Dendritic cell treated with granulocyte-macrophage colony-stimulating factor and Interleukin-4, amounts not matched to agents 40 ng/mL and 50 ng/mL, for 4 days (primary cell): ENCODE measurements around the gene TMEM132D.

Experiments used
- H3K27ac Mint-ChIP-seq: one replicate; pipeline ENCODE4 v1.8.0; 2022; ENCODE audit warnings: mild to moderate bottlenecking, mixed read lengths
- H3K27me3 Mint-ChIP-seq: one replicate; pipeline ENCODE4 v1.8.0; 2022; ENCODE audit warnings: mild to moderate bottlenecking, mixed read lengths
- H3K36me3 Mint-ChIP-seq: one replicate; pipeline ENCODE4 v1.8.0; 2022; ENCODE audit warnings: low read depth, mixed read lengths
- H3K4me1 Mint-ChIP-seq: one replicate; pipeline ENCODE4 v1.8.0; 2022; ENCODE audit warnings: low read depth, mixed read lengths
- H3K4me3 Mint-ChIP-seq: one replicate; pipeline ENCODE4 v1.8.0; 2022; ENCODE audit warnings: mild to moderate bottlenecking, moderate library complexity, mixed read lengths
- H3K9me3 Mint-ChIP-seq: one replicate; pipeline ENCODE4 v1.8.0; 2022; ENCODE audit warnings: mixed read lengths
- intact Hi-C: fragments of 100-400 bp; cut with micrococcal nuclease; formaldehyde crosslinking; loops from one replicate; pipeline ENCODE4 v1.15.0; 2022

Gene TMEM132D

GRCh38 chr12:129862561-129863175 is 41.2 kb downstream of the TMEM132D start:
- Mint-ChIP-seq H3K27ac (no peak overlapping the region), H3K27me3 (no peaks in the 10 kb centered on the region), H3K36me3 (no peaks in the 10 kb centered on the region)

GRCh38 chr12:129861951-129862350 is 41.9 kb downstream of the TMEM132D start:
- Mint-ChIP-seq H3K4me3 (no peak overlapping the region), H3K36me3 (no peaks in the 10 kb centered on the region), H3K27me3 (no peaks in the 10 kb centered on the region), H3K4me1 (no peaks in the 10 kb centered on the region), H3K27ac (no peak overlapping the region), H3K9me3 (peaks cover 23% of the 10 kb centered on the region)
- intact Hi-C loops = no loop called here

More at GRCh38 chr12:129862561-129863175, 41.2 kb downstream of the TMEM132D start:
- Mint-ChIP-seq H3K4me1 (no peaks in the 10 kb centered on the region), H3K9me3 (peaks cover 23% of the 10 kb centered on the region), H3K4me3 (no peak overlapping the region)
- intact Hi-C loops = no loop called here

- H3K27ac Mint-ChIP-seq = no peak overlapping the region
- no peak overlapping the region for H3K4me3 Mint-ChIP-seq
- H3K36me3 Mint-ChIP-seq = no peaks in the 10 kb centered on the region
- H3K27me3 Mint-ChIP-seq = no peaks in the 10 kb centered on the region
- intact Hi-C loops = no loop called here
- H3K4me1 Mint-ChIP-seq = no peaks in the 10 kb centered on the region
- no peaks in the 10 kb centered on the region for H3K9me3 Mint-ChIP-seq
Observed at GRCh38 chr12:129854591-129854990, 49.2 kb downstream of the TMEM132D start.

DNA sequence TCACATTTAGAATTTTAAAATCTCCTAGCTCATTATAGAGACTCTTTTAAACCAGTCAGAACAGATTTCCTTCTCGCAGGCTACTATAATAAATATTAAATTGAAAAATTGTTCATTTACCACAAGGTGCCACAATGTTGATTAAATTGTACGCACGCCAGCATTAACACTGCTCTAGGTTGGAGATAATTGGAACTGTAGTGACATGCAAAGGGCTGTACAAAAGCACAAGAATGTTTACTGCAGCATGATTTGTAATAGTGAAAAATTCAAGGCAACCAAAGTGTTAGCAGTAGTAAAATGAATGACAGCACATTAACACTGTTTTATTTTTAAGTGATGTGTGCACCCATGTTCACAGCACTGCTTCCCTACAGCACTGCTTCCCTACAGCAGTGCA is 52.5 kb downstream of the TMEM132D start:
- Mint-ChIP-seq H3K9me3 (no peaks in the 10 kb centered on the region), H3K36me3 (no peaks in the 10 kb centered on the region), H3K27me3 (no peaks in the 10 kb centered on the region), H3K27ac (no peak overlapping the region), H3K4me3 (no peak overlapping the region), H3K4me1 (no peaks in the 10 kb centered on the region)
- intact Hi-C loops = no loop called here

GRCh38 chr12:129848876-129849275 is 54.9 kb downstream of the TMEM132D start:
- intact Hi-C loops = no loop called here
- H3K27me3 Mint-ChIP-seq = no peaks in the 10 kb centered on the region
- H3K27ac Mint-ChIP-seq = no peak overlapping the region
- H3K4me1 Mint-ChIP-seq = no peaks in the 10 kb centered on the region
- no peaks in the 10 kb centered on the region for H3K36me3 Mint-ChIP-seq
- no peaks in the 10 kb centered on the region for H3K9me3 Mint-ChIP-seq
- H3K4me3 Mint-ChIP-seq = no peak overlapping the region

DNA sequence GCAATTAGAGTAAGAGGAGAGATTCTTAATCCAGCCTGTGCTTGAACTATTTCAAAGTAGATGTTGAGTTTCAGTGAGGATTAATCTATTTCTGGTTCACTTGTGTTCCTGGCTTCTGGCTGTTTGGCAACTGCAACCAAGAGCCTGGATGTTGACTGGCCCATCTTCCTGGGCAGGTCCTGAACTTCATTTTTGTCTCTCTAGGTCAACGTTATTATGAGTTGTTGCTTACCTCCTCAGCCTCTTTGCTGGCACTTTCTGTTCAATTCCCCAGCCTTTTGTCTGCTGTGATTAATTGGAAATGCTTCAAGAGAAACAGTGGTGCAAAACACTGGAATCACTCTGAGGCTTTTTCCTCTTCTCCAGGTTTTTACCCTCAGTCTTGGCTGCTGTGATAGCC is 56.8 kb downstream of the TMEM132D start:
- H3K27ac Mint-ChIP-seq = no peak overlapping the region
- intact Hi-C loops = no loop called here
- no peak overlapping the region for H3K4me3 Mint-ChIP-seq
- no peaks in the 10 kb centered on the region for H3K27me3 Mint-ChIP-seq
- no peaks in the 10 kb centered on the region for H3K36me3 Mint-ChIP-seq
- H3K4me1 Mint-ChIP-seq = no peaks in the 10 kb centered on the region
- H3K9me3 Mint-ChIP-seq = no peaks in the 10 kb centered on the region

- intact Hi-C loops = no loop called here
- Mint-ChIP-seq H3K9me3 (no peaks in the 10 kb centered on the region), H3K36me3 (no peaks in the 10 kb centered on the region), H3K27ac (no peak overlapping the region), H3K4me3 (no peak overlapping the region), H3K27me3 (no peaks in the 10 kb centered on the region), H3K4me1 (no peaks in the 10 kb centered on the region)
Observed at GRCh38 chr12:129844662-129845220, 59.1 kb downstream of the TMEM132D start.

DNA sequence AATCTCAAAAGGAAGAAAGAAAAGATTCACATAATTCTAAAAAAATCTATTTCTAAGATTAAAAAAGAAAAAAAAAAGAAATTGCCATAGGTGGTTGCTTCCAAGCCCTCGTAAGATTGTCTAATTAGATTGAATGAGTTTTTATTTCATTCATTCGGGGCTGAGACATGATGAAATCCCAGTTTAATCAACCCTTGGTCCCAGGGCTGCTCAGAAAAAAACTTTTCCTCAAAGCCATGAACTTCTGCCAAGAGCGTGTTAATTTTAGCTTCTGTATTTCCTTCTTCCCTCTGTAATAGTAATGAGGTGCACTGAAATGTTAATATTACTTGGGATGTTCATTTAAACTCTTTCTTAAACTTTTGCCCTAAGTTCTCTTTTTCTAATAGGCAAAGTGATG is 62.6 kb downstream of the TMEM132D start:
- H3K27me3 Mint-ChIP-seq = no peaks in the 10 kb centered on the region
- no peaks in the 10 kb centered on the region for H3K36me3 Mint-ChIP-seq
- intact Hi-C loops = no loop called here
- no peak overlapping the region for H3K27ac Mint-ChIP-seq
- no peak overlapping the region for H3K4me3 Mint-ChIP-seq
- no peaks in the 10 kb centered on the region for H3K9me3 Mint-ChIP-seq
- H3K4me1 Mint-ChIP-seq = no peaks in the 10 kb centered on the region

GRCh38 chr12:129840145-129840884 is 63.5 kb downstream of the TMEM132D start:
- H3K27me3 Mint-ChIP-seq = no peaks in the 10 kb centered on the region
- no peak overlapping the region for H3K4me3 Mint-ChIP-seq
- no peaks in the 10 kb centered on the region for H3K9me3 Mint-ChIP-seq
- H3K27ac Mint-ChIP-seq = no peak overlapping the region
- no peaks in the 10 kb centered on the region for H3K4me1 Mint-ChIP-seq
- intact Hi-C loops = no loop called here
- no peaks in the 10 kb centered on the region for H3K36me3 Mint-ChIP-seq

- Mint-ChIP-seq H3K27ac (no peak overlapping the region), H3K4me1 (no peaks in the 10 kb centered on the region), H3K9me3 (no peaks in the 10 kb centered on the region), H3K36me3 (no peaks in the 10 kb centered on the region), H3K4me3 (no peak overlapping the region), H3K27me3 (no peaks in the 10 kb centered on the region)
- intact Hi-C loops = no loop called here
Observed at GRCh38 chr12:129839679-129840078, 64.1 kb downstream of the TMEM132D start.

DNA sequence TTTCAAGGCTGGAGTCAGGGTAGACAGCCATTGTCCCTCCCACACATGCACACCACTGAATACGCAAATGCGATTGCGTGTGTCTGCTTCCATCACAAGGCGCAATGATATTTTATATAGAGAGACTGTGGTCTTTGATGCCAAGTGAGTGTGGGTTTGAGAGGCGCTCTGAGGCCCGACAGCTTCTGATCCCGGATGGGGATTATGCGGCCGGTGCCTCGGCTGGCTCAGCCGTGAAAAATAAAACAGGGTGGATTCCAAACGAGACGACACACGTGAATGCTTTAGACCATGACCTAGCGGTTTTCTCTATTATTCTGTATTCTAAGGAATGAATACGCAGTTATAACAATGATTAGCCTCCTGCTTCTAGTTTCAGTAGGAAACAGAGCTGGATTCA is 72.5 kb downstream of the TMEM132D start:
- Mint-ChIP-seq H3K27me3 (no peaks in the 10 kb centered on the region), H3K36me3 (no peaks in the 10 kb centered on the region), H3K9me3 (peaks cover 9% of the 10 kb centered on the region), H3K27ac (no peak overlapping the region), H3K4me3 (no peak overlapping the region), H3K4me1 (no peaks in the 10 kb centered on the region)
- intact Hi-C loops = no loop called here

GRCh38 chr12:129830796-129831195 is 73.0 kb downstream of the TMEM132D start:
- Mint-ChIP-seq H3K4me3 (no peak overlapping the region), H3K27me3 (no peaks in the 10 kb centered on the region), H3K4me1 (no peaks in the 10 kb centered on the region), H3K27ac (no peak overlapping the region), H3K36me3 (no peaks in the 10 kb centered on the region), H3K9me3 (peaks cover 9% of the 10 kb centered on the region)
- intact Hi-C loops = no loop called here

DNA sequence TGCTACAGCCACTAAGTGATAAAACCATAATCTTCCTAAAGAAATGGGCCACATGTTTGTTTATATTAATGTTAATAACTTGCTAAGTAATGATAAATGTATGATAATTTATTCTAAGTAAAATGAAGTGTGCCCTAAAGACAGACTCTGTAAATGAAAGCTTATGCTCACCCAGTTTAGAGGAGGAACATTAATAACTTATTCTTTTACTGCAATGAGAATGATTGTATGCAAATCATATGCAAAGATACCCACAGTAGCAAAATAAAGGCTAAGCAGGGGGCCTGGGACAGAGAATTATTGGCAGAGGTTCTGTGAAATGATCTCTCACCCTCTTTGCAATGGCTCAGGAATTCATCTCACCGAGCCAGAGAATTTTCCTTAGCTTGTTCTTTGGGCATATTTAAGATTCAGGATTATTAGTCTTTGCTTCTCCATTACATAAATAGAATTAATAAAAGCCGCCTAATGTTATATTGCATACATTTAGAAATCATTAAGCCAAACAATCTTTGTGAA is 75.9 kb downstream of the TMEM132D start:
- H3K4me3 Mint-ChIP-seq = no peak overlapping the region
- intact Hi-C loops = no loop called here
- no peaks in the 10 kb centered on the region for H3K27me3 Mint-ChIP-seq
- H3K4me1 Mint-ChIP-seq = no peaks in the 10 kb centered on the region
- no peaks in the 10 kb centered on the region for H3K36me3 Mint-ChIP-seq
- H3K27ac Mint-ChIP-seq = no peak overlapping the region
- H3K9me3 Mint-ChIP-seq = peaks cover 9% of the 10 kb centered on the region

GRCh38 chr12:129827102-129827865 is 76.5 kb downstream of the TMEM132D start:
- Mint-ChIP-seq H3K27me3 (no peaks in the 10 kb centered on the region), H3K4me3 (no peak overlapping the region), H3K9me3 (peaks cover 9% of the 10 kb centered on the region), H3K4me1 (no peaks in the 10 kb centered on the region), H3K36me3 (no peaks in the 10 kb centered on the region), H3K27ac (no peak overlapping the region)
- intact Hi-C loops = no loop called here
